Osteoblast (primary cell): ENCODE data around the gene NAMPT. TPM values are rescaled to one million over a fixed set of nuclear protein-coding genes. Genes with fewer than 3 reads are reported as not detected.
A peak's percentile ranks its signal among the peaks of the same experiment; 100 is the strongest.

ENCODE experiments used
- DNase-seq: peaks from one replicate; pipeline ENCODE4 v3.0.0; 2011; ENCODE audit warnings: low spot score, mixed read lengths; ENCODE audit not compliant: insufficient read length; ENCODE audit errors: missing footprints
- H2AFZ ChIP-seq: 2 replicates; pipeline ENCODE4 v1.6.0; 2011; ENCODE audit warnings: mild to moderate bottlenecking, low read length
- H3K27ac ChIP-seq: 2 replicates; pipeline ENCODE4 v1.5.1; 2011; ENCODE audit warnings: mild to moderate bottlenecking, low read depth, low read length, moderate library complexity
- H3K27me3 ChIP-seq: 2 replicates; pipeline ENCODE4 v1.6.0; 2012; ENCODE audit warnings: mild to moderate bottlenecking, control low read depth, inconsistent platforms, low read length, moderate library complexity; ENCODE audit not compliant: insufficient read depth
- H3K36me3 ChIP-seq: 2 replicates; pipeline ENCODE4 v1.5.1; 2011; ENCODE audit warnings: mild to moderate bottlenecking, low read length, control low read depth, moderate library complexity; ENCODE audit not compliant: insufficient read depth
- H3K4me1 ChIP-seq: 2 replicates; pipeline ENCODE4 v1.5.1; 2011; ENCODE audit warnings: mild to moderate bottlenecking, low read length, control low read depth, moderate library complexity; ENCODE audit not compliant: insufficient read depth
- H3K4me2 ChIP-seq: 2 replicates; pipeline ENCODE4 v1.6.0; 2011; ENCODE audit warnings: mild to moderate bottlenecking, low read length; ENCODE audit not compliant: insufficient read depth
- H3K4me3 ChIP-seq: fragments of 200-600 bp; sonication (generic); 3 replicates; pipeline ENCODE4 v1.5.1; 2012; ENCODE audit warnings: mild to moderate bottlenecking, low read length, inconsistent platforms; ENCODE audit not compliant: insufficient read depth
- H3K79me2 ChIP-seq: 2 replicates; pipeline ENCODE4 v1.6.0; 2012; ENCODE audit warnings: mild to moderate bottlenecking, low read length, control low read depth, inconsistent platforms; ENCODE audit not compliant: insufficient read depth
- H3K9me3 ChIP-seq: 2 replicates; pipeline ENCODE4 v1.5.1; 2011; ENCODE audit warnings: low read depth, low read length, control low read depth
- H4K20me1 ChIP-seq: 2 replicates; pipeline ENCODE4 v1.6.0; 2012; ENCODE audit warnings: mild to moderate bottlenecking, low read length, control low read depth; ENCODE audit not compliant: insufficient read depth
- total RNA-seq: library from RNA; depleted of rRNA; stranded (reverse); fragments of >200 nt; gene quantifications from 2 replicates; pipeline ENCODE4 v1.2.3, GENCODE V29; 2012
- TF ChIP-seq, protein P1 (sequence below): IDR thresholded peaks from 2 replicates; pipeline ENCODE4 v1.5.1; 2011; ENCODE audit warnings: mild to moderate bottlenecking, low read depth, low read length, moderate library complexity; ENCODE audit errors: extremely low read depth

Gene NAMPT
- total RNA-seq, 1 donor = 55.0 TPM

DNA sequence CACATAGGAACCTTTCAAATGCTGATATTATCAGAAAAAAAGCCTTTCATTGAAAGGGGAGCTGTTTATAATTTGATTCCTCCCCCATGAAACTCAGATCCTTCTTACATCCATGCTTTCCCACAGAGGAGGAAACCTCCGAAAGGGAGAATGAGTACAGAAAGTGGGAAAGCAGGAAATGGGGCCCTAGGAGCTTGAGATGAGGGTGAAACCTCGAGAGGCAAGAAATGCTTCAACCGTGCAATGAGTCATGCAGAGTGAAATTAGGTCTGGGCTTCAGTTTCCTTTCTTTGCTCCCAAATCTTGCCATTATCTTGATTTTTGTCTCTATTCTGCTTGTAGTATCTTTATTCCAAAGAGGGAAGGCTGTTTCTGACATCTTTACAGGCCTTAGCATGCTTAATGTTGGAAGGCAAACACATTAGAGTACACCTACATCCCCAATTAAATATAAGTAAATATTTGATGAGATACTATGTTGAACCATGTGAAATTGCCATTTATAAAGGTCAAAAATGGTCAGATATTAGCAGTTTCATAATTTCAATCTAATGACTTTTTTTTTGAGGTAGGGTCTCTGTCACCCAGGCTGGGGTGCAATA lies 79.1 kb downstream of the NAMPT start:
- Histone ChIP-seq H4K20me1 (no peaks in the 10 kb centered on the region), H3K36me3 (no peaks in the 10 kb centered on the region), H3K4me1 (no peaks in the 10 kb centered on the region), H3K79me2 (no peaks in the 10 kb centered on the region), H2AFZ (peak overlapping the region; percentile 5), H3K4me3 (no peak overlapping the region), H3K27me3 (no peaks in the 10 kb centered on the region), H3K9me3 (no peaks in the 10 kb centered on the region), H3K27ac (no peak overlapping the region), H3K4me2 (peak overlapping the region; percentile 3)
- DNase-seq = peak; percentile 79
- TF ChIP-seq, protein P1, sequence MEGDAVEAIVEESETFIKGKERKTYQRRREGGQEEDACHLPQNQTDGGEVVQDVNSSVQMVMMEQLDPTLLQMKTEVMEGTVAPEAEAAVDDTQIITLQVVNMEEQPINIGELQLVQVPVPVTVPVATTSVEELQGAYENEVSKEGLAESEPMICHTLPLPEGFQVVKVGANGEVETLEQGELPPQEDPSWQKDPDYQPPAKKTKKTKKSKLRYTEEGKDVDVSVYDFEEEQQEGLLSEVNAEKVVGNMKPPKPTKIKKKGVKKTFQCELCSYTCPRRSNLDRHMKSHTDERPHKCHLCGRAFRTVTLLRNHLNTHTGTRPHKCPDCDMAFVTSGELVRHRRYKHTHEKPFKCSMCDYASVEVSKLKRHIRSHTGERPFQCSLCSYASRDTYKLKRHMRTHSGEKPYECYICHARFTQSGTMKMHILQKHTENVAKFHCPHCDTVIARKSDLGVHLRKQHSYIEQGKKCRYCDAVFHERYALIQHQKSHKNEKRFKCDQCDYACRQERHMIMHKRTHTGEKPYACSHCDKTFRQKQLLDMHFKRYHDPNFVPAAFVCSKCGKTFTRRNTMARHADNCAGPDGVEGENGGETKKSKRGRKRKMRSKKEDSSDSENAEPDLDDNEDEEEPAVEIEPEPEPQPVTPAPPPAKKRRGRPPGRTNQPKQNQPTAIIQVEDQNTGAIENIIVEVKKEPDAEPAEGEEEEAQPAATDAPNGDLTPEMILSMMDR = no peak

DNA sequence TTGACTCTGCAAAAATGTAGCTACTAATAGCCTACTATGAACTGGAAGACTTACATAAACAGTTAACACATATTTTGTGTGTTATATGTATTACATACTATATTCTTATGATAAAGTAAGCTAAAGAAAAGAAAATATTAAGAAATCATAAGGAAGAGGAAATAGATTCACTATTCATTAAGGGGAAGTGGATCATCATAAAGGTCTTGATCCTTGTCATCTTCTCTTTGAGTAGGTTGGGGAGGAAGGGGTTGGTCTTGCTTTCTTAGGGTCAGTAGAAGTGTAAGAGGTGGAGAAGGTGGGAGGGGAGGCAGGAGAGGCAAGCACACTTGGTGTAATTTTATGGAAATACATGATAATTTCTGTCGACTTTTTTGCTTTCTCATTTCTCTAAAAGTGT lies 81.3 kb downstream of the NAMPT start:
- no peaks in the 10 kb centered on the region for H3K4me1 ChIP-seq
- no peaks in the 10 kb centered on the region for H4K20me1 ChIP-seq
- no peak overlapping the region for H3K4me2 ChIP-seq
- H3K79me2 ChIP-seq = no peaks in the 10 kb centered on the region
- TF ChIP-seq, protein P1 = no peak
- no peak overlapping the region for H3K4me3 ChIP-seq
- H3K27me3 ChIP-seq = no peaks in the 10 kb centered on the region
- no peak overlapping the region for H3K27ac ChIP-seq
- DNase-seq = no peak
- no peaks in the 10 kb centered on the region for H3K9me3 ChIP-seq
- no peak overlapping the region for H2AFZ ChIP-seq
- H3K36me3 ChIP-seq = no peaks in the 10 kb centered on the region

DNA sequence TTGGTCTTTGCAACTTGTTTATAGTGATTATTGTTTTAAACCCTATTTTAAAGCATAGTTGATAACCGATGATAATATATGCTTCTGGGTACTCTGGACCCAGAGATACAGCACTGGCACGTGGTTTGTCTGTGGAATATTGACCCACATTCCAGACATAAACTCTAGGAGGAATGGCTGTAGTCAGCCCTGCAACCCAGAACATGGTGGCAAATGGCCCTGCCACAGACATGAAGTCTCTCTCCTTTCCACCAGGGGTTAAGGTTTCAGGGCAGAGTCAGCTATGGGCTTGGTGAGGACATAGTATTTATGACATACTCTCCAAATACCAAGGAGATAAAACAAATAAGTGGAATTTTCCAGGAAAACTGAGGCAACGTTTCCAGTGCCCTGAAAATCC lies 83.6 kb downstream of the NAMPT start:
- H3K27ac ChIP-seq = no peak overlapping the region
- no peaks in the 10 kb centered on the region for H3K79me2 ChIP-seq
- H4K20me1 ChIP-seq = no peaks in the 10 kb centered on the region
- H3K36me3 ChIP-seq = no peaks in the 10 kb centered on the region
- no peaks in the 10 kb centered on the region for H3K4me1 ChIP-seq
- DNase-seq = no peak
- H3K4me3 ChIP-seq = no peak overlapping the region
- TF ChIP-seq, protein P1 = no peak
- no peaks in the 10 kb centered on the region for H3K27me3 ChIP-seq
- peak overlapping the region; percentile 30 for H2AFZ ChIP-seq
- no peak overlapping the region for H3K4me2 ChIP-seq
- H3K9me3 ChIP-seq = no peaks in the 10 kb centered on the region

- H3K9me3 ChIP-seq = no peaks in the 10 kb centered on the region
- no peak overlapping the region for H3K27ac ChIP-seq
- TF ChIP-seq, protein P1 = no peak
- no peak overlapping the region for H3K4me3 ChIP-seq
- peak; percentile 41 for DNase-seq
- no peaks in the 10 kb centered on the region for H3K36me3 ChIP-seq
- no peaks in the 10 kb centered on the region for H4K20me1 ChIP-seq
- no peak overlapping the region for H2AFZ ChIP-seq
- H3K27me3 ChIP-seq = peaks cover 3% of the 10 kb centered on the region
- H3K4me1 ChIP-seq = no peaks in the 10 kb centered on the region
- H3K79me2 ChIP-seq = no peaks in the 10 kb centered on the region
- H3K4me2 ChIP-seq = no peak overlapping the region
Measured at GRCh38 chr7:106199813-106200364, 84.9 kb downstream of the NAMPT start.
